HepG2 (cell line): ENCODE measurements around the gene C6orf62. TPM values are rescaled to one million over a fixed set of nuclear protein-coding genes. Genes with fewer than 3 reads are reported as not detected.
A peak's percentile ranks its signal among the peaks of the same experiment; 100 is the strongest.

Experiments
- AGO2 ChIP-seq: fragments of 200-400 bp; formaldehyde crosslinking; optimal IDR thresholded peaks from 2 replicates; pipeline ENCODE3; 2017; ENCODE audit warnings: mild to moderate bottlenecking, low read depth, low read length, moderate library complexity
- DPF2 ChIP-seq: sonication (generic); formaldehyde crosslinking; IDR thresholded peaks from 2 replicates; pipeline ENCODE4 v1.4.0; 2020; ENCODE audit warnings: mild to moderate bottlenecking, low read depth, missing genetic modification reagents, borderline replicate concordance
- EHMT2 ChIP-seq: fragments of 200-600 bp; sonication (generic); IDR thresholded peaks from 2 replicates; pipeline ENCODE4 v1.7.0; 2017; ENCODE audit warnings: antibody characterized with exemption, low read depth, low read length, borderline replicate concordance
- HNF4G ChIP-seq, 2 experiments: sonication (generic) in 1 of 2; formaldehyde crosslinking in 1 of 2; IDR thresholded peaks; 2 replicates each; pipeline versions ENCODE4 v1.4.0 to v1.6.1; 2011 to 2020; ENCODE audit warnings: borderline replicate concordance in 2 of 2, low read depth in 2 of 2, mild to moderate bottlenecking in 2 of 2, low read length in 1 of 2, missing genetic modification reagents in 1 of 2, moderate library complexity in 1 of 2
- HNRNPK ChIP-seq: fragments of 200-400 bp; formaldehyde crosslinking; IDR thresholded peaks from 2 replicates; pipeline ENCODE4 v1.6.1; 2018; ENCODE audit warnings: low read length, low read depth, moderate library complexity, mild to moderate bottlenecking; ENCODE audit not compliant: poor library complexity, severe bottlenecking
- ISL2 ChIP-seq: sonication (generic); formaldehyde crosslinking; IDR thresholded peaks from 2 replicates; pipeline ENCODE4 v1.5.0; 2020; ENCODE audit warnings: missing genetic modification reagents
- ONECUT2 ChIP-seq: sonication (generic); formaldehyde crosslinking; IDR thresholded peaks from 2 replicates; pipeline ENCODE4 v1.4.0; 2020; ENCODE audit warnings: missing genetic modification reagents
- PHF5A ChIP-seq: IDR thresholded peaks from one replicate; pipeline ENCODE4 v1.6.1; 2018; ENCODE audit warnings: low read depth, missing genetic modification reagents; ENCODE audit not compliant: unreplicated experiment
- PTBP1 ChIP-seq: fragments of 200-400 bp; formaldehyde crosslinking; IDR thresholded peaks from 2 replicates; pipeline ENCODE4 v1.6.1; 2018; ENCODE audit warnings: low read length, low read depth; ENCODE audit not compliant: poor library complexity, severe bottlenecking
- THYN1 ChIP-seq: sonication (generic); formaldehyde crosslinking; IDR thresholded peaks from 2 replicates; pipeline ENCODE4 v1.8.1; 2023; ENCODE audit warnings: low read depth, mild to moderate bottlenecking, moderate library complexity, missing genetic modification reagents, borderline replicate concordance
- ZFY ChIP-seq: sonication (generic); formaldehyde crosslinking; IDR thresholded peaks from 2 replicates; pipeline ENCODE4 v1.4.0; 2020; ENCODE audit warnings: missing genetic modification reagents
- ZKSCAN8 ChIP-seq: IDR thresholded peaks from 2 replicates; pipeline ENCODE4 v1.6.1; 2016; ENCODE audit warnings: borderline replicate concordance, missing genetic modification reagents, missing compliant biosample characterization
- ZNF234 ChIP-seq: sonication (generic); formaldehyde crosslinking; conservative IDR thresholded peaks from 2 replicates; pipeline ENCODE4 v1.5.1; 2020; ENCODE audit warnings: mild to moderate bottlenecking, missing genetic modification reagents
- ZNF335 ChIP-seq: sonication (generic); formaldehyde crosslinking; IDR thresholded peaks from 2 replicates; pipeline ENCODE4 v1.4.0; 2020; ENCODE audit warnings: missing genetic modification reagents
- ZNF737 ChIP-seq: sonication (generic); formaldehyde crosslinking; IDR thresholded peaks from 2 replicates; pipeline ENCODE4 v1.5.0; 2020; ENCODE audit warnings: missing genetic modification reagents, mild to moderate bottlenecking, borderline replicate concordance
- ZNF878 ChIP-seq: sonication (generic); formaldehyde crosslinking; IDR thresholded peaks from 2 replicates; pipeline ENCODE4 v1.8.1; 2023; ENCODE audit warnings: mild to moderate bottlenecking, missing genetic modification reagents, moderate library complexity
- ZSCAN29 ChIP-seq: sonication (generic); formaldehyde crosslinking; conservative IDR thresholded peaks from 2 replicates; pipeline ENCODE4 v1.4.0; 2020; ENCODE audit warnings: mild to moderate bottlenecking, missing genetic modification reagents
- polyA plus RNA-seq, 8 experiments: library from polyadenylated mRNA; depleted of rRNA in 3 of 8; stranded (reverse) in 7 of 8; unstranded in 1 of 8; fragments of >200 nt; fragmentation: Illumina TruSeq in 4 of 8; extraction: Trizol in 4 of 8; gene quantifications; 2 replicates each; pipeline versions ENCODE4 v1.2.1 to v1.2.3, GENCODE V29; 2011 to 2016; ENCODE audit warnings: low read depth in 4 of 8, missing spikeins in 1 of 8, mixed read lengths in 1 of 8; ENCODE audit not compliant: insufficient read depth in 1 of 8
- total RNA-seq, 5 experiments: library from RNA; depleted of rRNA; stranded (reverse); fragments of >200 nt; fragmentation: Illumina TruSeq; extraction: Trizol; gene quantifications; 2 replicates each; pipeline ENCODE4 v1.2.3, GENCODE V29; 2016; ENCODE audit warnings: low read depth in 1 of 5
- TF ChIP-seq, protein P1 (sequence below): sonication (generic); formaldehyde crosslinking; IDR thresholded peaks from 2 replicates; pipeline ENCODE4 v1.5.0; 2020; ENCODE audit warnings: missing genetic modification reagents
- TF ChIP-seq, protein P2 (sequence below): sonication (generic); formaldehyde crosslinking; IDR thresholded peaks from 2 replicates; pipeline ENCODE4 v1.4.0; 2020; ENCODE audit warnings: missing genetic modification reagents
- TF ChIP-seq, protein P3 (sequence below): sonication (generic); formaldehyde crosslinking; IDR thresholded peaks from 2 replicates; pipeline ENCODE4 v1.4.0; 2020; ENCODE audit warnings: mild to moderate bottlenecking, missing genetic modification reagents, borderline replicate concordance
- TF ChIP-seq, protein P4 (sequence below): sonication (generic); formaldehyde crosslinking; IDR thresholded peaks from 2 replicates; pipeline ENCODE4 v1.5.0; 2020; ENCODE audit warnings: mild to moderate bottlenecking, missing genetic modification reagents, borderline replicate concordance
- TF ChIP-seq, protein P5 (sequence below): sonication (generic); formaldehyde crosslinking; IDR thresholded peaks from 2 replicates; pipeline ENCODE4 v1.8.1; 2023; ENCODE audit warnings: mild to moderate bottlenecking, inconsistent platforms, moderate library complexity, missing genetic modification reagents, borderline replicate concordance

Gene C6orf62
- total and polyA plus RNA-seq, 2 of the 13 experiments (the other 11 are each of a cell fraction or from before 2014, with no cell fraction given): 54.8 to 90.4 TPM

DNA sequence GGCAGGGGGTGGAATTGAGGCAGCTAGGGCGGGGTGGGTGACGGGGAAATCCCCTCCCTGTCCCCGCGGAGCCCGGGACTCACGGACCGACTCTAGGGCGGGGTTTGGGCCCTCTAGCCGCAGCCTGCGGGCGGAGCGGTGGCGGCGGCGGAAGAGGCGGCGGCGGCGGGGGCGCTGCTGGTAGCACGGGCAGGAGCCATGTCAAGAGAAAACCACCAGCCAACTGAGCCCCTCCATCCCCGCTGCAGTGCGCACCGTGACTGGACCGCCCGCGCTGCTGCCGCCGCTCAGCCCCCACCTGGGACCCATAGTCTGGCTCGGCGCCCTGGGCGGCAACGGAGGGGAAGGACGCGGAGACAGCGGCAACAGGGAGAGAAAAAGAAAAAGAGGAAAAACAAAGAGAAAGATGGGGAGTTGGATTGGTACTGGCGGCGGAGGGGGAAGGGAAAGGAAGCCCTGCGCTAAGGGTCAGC is 1.2 kb upstream of the C6orf62 start (continued):
- TF ChIP-seq, protein P1, sequence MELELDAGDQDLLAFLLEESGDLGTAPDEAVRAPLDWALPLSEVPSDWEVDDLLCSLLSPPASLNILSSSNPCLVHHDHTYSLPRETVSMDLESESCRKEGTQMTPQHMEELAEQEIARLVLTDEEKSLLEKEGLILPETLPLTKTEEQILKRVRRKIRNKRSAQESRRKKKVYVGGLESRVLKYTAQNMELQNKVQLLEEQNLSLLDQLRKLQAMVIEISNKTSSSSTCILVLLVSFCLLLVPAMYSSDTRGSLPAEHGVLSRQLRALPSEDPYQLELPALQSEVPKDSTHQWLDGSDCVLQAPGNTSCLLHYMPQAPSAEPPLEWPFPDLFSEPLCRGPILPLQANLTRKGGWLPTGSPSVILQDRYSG: no peak
- TF ChIP-seq, protein P2, sequence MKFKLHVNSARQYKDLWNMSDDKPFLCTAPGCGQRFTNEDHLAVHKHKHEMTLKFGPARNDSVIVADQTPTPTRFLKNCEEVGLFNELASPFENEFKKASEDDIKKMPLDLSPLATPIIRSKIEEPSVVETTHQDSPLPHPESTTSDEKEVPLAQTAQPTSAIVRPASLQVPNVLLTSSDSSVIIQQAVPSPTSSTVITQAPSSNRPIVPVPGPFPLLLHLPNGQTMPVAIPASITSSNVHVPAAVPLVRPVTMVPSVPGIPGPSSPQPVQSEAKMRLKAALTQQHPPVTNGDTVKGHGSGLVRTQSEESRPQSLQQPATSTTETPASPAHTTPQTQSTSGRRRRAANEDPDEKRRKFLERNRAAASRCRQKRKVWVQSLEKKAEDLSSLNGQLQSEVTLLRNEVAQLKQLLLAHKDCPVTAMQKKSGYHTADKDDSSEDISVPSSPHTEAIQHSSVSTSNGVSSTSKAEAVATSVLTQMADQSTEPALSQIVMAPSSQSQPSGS (CRISPR knock-in tag): no peak
- TF ChIP-seq DPF2 (CRISPR knock-in tag) (no peak), HNRNPK (peak; percentile 87), PHF5A (CRISPR knock-in tag) (no peak), ZNF737 (no peak), ISL2 (no peak), AGO2 (peak; percentile 99), PTBP1 (peak; percentile 33), ZFY (peak; percentile 55; the same call in 1 of the 2 replicates), EHMT2 (no peak), THYN1 (CRISPR knock-in tag) (no peak), ZNF335 (CRISPR knock-in tag) (no peak; the same call in 1 of the 2 replicates), ZNF234 (0 out of 2 replicates have a peak, but pooled peaks have one; percentile 28), ZSCAN29 (no peak; the same call in 1 of the 2 replicates), ZNF878 (no peak), ZKSCAN8 (CRISPR knock-in tag) (no peak), ONECUT2 (CRISPR knock-in tag) (no peak), HNF4G (IDR thresholded peaks at IDR 0.05; ENCODE audit: borderline replicate concordance, low read depth, low read length) (no peak), HNF4G (CRISPR knock-in tag; IDR thresholded peaks at IDR 0.05; ENCODE audit: borderline replicate concordance, low read depth) (no peak)
- TF ChIP-seq, protein P3, sequence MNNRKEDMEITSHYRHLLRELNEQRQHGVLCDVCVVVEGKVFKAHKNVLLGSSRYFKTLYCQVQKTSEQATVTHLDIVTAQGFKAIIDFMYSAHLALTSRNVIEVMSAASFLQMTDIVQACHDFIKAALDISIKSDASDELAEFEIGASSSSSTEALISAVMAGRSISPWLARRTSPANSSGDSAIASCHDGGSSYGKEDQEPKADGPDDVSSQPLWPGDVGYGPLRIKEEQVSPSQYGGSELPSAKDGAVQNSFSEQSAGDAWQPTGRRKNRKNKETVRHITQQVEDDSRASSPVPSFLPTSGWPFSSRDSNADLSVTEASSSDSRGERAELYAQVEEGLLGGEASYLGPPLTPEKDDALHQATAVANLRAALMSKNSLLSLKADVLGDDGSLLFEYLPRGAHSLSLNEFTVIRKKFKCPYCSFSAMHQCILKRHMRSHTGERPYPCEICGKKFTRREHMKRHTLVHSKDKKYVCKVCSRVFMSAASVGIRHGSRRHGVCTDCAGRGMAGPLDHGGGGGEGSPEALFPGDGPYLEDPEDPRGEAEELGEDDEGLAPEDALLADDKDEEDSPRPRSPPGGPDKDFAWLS (CRISPR knock-in tag): no peak
- TF ChIP-seq, protein P4, sequence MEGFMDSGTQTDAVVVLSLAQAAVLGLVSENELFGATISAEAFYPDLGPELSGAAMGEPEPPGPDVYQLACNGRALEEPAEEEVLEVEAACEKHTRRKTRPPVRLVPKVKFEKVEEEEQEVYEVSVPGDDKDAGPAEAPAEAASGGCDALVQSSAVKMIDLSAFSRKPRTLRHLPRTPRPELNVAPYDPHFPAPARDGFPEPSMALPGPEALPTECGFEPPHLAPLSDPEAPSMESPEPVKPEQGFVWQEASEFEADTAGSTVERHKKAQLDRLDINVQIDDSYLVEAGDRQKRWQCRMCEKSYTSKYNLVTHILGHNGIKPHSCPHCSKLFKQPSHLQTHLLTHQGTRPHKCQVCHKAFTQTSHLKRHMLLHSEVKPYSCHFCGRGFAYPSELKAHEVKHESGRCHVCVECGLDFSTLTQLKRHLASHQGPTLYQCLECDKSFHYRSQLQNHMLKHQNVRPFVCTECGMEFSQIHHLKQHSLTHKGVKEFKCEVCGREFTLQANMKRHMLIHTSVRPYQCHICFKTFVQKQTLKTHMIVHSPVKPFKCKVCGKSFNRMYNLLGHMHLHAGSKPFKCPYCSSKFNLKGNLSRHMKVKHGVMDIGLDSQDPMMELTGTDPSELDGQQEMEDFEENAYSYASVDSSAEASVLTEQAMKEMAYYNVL (CRISPR knock-in tag): no peak
- TF ChIP-seq, protein P5, sequence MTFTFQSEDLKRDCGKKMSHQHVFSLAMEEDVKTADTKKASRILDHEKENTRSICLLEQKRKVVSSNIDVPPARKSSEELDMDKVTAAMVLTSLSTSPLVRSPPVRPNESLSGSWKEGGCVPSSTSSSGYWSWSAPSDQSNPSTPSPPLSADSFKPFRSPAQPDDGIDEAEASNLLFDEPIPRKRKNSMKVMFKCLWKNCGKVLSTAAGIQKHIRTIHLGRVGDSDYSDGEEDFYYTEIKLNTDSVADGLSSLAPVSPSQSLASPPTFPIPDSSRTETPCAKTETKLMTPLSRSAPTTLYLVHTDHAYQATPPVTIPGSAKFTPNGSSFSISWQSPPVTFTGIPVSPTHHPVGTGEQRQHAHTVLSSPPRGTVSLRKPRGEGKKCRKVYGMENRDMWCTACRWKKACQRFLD: no peak
